ENCODE data around the gene UPK3B.
"Not testable (repeated sequence)": the region's sequence is repeated elsewhere in the genome, so short reads cannot be mapped to it uniquely, and the experiment has no call there.

Gene UPK3B

DNA sequence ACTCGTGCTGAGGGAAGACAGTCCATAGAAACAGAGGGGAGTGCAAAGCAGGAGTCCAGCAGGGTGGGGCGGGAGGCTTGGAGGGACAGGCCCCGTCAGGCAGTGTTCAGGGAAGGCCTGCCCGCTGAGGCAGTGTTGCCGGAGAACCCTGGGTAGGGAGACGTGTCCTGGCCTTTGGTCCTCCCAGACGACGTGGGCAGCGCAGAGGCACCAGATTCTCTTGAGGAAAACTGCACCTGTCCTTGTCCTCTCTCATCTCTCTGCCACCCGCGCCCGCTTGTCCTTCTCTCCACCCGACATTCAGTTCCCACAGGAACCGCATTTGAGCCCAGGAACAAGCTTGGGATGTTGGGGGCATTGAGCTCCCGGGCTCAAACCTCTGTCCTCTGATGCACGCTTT lies 14.6 kb upstream of the UPK3B start:
- not testable (repeated sequence) for DNase-seq

- not testable (repeated sequence) for DNase-seq
Measured at GRCh38 chr7:76497918-76498582, 12.3 kb upstream of the UPK3B start.

DNA sequence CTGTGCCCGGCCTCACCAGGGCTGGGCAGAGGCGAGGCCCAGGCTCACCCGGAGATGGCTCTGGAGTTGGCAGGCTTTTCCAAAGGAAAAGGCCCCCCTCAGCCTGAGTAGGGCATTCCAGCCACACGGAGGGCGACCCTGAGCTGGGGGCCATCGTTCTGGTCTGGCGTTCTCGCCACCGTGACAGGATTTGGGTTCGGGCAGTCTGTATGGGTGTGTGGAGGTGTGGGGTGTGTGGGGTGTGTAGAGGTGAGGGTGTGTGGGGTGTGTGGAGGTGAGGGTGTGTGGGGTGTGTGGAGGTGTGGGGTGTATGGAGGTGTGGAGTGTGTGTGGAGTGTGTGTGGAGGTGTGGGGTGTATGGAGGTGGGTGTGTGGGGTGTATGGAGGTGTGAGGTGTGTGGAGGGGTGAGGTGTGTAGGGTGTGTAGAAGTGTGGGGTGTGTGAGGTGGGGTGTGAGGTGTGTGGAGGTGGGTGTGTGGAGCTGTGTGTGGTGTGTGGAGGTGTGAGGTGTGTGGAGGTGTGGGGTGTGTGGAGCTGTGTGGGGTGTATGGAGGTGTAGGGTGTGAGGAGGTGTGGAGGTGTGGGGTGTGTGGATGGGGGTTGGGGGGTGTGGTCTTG lies 11.7 kb upstream of the UPK3B start:
- not testable (repeated sequence) for DNase-seq

GRCh38 chr7:76499201-76499923 lies 11.0 kb upstream of the UPK3B start:
- DNase-seq: not testable (repeated sequence)

- not testable (repeated sequence) for DNase-seq
Measured at GRCh38 chr7:76499924-76500241, 10.5 kb upstream of the UPK3B start.

- DNase-seq: peak; percentile 5 to 13
Measured at GRCh38 chr7:76502224-76502623, 8.1 kb upstream of the UPK3B start.

GRCh38 chr7:76502836-76503235 lies 7.5 kb upstream of the UPK3B start:
- DNase-seq: peak in 1 of 2 experiments; percentile 2

DNA sequence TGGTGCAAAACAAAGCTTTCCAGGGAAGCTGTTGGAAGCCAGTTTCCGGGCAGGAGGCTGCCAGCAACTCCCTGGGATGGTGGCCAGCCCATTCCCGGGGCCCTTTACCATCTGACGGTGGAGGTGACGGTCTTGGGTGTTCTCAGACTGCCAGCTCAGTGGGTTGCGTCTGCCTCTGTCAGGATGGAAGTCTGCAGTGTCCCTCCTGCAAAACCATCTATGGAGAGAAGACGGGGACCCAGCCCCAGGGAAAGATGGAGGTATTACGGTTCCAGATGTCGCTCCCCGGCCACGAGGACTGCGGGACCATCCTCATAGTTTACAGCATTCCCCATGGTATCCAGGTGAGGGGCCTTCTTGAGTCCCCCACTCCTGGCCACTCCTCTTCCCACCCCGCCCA lies 7.1 kb upstream of the UPK3B start:
- DNase-seq: peak in 1 of 2 experiments; percentile 12

- DNase-seq: peak; percentile 10 to 13
Measured at GRCh38 chr7:76504351-76505167, 5.8 kb upstream of the UPK3B start.

GRCh38 chr7:76505168-76506080 lies 4.9 kb upstream of the UPK3B start:
- DNase-seq: peak in 1 of 2 experiments; percentile 7

- DNase-seq: peak; percentile 11
Measured at GRCh38 chr7:76506081-76506440, 4.3 kb upstream of the UPK3B start.

DNA sequence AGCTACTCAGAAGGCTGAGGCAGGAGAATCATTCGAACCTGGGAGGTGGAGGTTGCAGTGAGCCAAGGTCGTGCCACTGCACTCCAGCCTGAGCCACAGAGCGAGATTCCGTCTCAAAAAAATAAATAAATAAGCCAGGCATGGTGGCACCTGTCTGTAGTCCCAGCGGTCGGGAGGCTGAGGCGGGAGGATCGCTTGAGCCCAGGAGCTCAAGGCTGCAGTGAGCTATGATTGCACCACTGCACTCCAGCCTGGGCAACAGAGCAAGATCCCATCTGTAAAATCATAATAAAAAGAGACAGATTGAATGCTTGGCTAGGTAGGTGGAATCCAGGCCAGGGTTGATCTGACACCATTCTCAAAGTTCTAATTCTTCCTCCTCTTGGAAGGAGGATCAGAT lies 3.7 kb upstream of the UPK3B start:
- DNase-seq: not testable (repeated sequence)

GRCh38 chr7:76507723-76508406 lies 2.5 kb upstream of the UPK3B start:
- peak; percentile 9 to 11 for DNase-seq

DNA sequence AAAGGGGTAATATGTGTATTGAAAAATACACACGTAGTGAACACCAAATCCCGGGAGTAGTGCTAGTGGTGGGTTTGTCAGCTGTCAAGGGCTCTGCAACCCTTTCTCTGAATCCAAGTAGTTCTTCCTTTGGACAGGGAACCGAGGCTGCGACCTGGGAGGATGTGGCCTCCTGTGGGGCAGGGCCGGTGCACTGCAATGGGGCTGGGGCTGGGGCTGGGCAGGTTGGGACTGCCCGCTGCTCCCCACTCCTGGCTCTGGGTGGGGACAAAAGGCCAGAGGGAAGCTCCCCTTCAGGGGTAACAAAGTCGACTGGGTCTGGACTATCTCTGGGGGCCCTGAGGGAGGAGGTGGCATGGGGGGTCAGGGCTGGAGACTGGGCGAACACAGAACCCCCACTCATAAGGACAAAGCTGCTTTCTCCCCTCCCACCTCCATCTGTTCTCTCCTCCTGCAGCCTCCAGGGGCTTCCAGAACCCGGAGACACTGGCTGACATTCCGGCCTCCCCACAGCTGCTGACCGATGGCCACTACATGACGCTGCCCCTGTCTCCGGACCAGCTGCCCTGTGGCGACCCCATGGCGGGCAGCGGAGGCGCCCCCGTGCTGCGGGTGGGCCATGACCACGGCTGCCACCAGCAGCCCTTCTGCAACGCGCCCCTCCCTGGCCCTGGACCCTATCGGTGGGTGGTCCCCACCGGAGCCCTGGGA lies 1.0 kb downstream of the UPK3B start:
- DNase-seq: peak; percentile 10 to 14

GRCh38 chr7:76511911-76512885 lies 1.8 kb downstream of the UPK3B start:
- DNase-seq: peak in 1 of 2 experiments; percentile 4

- peak; percentile 16 to 17 for DNase-seq
Measured at GRCh38 chr7:76512941-76513816, 2.8 kb downstream of the UPK3B start.

DNA sequence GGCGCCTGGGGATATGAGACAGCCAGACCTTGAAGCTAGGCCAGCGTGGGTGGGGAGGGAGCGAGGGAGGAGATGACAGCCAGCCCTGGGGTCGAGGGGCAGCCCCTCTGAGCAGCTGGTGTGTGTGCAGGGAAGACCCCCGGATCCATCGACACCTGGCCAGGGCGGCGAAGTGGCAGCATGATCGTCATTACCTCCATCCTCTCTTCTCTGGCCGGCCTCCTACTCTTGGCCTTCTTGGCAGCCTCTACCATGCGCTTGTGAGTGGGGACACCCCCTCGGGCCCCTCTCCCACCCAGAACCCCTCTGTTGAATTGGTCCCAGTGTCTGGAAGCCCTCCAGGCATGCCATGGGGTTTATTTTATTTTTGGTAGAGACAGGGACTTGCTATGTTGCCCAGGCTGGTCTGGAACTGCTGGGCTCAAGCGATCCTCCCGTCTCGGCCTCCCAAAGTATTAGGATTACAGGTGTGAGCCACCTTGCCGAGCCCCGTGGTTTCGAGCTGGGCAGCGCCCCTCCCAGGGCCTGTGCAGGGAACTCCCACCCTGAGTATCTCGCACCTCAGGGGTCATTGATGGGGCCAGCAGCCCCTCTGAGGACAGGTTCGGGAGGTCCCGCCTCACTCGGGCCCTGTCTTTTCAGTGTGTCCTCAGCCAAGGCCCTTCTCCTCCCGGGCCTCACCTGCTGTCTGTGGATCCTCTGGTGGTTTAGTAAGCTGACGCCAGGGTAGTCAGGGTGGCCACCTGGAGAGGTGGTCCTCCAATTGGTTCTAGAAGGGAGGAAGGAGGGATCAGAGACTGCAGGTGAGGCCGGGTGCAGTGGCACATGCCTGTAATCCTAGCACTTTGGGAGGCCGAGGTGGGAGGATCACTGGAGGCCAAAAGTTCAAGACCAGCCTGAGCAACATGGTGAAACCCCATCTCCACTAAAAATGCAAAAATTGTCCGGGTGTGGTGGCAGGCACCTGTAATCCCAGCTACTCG lies 3.8 kb downstream of the UPK3B start:
- peak; percentile 11 to 14 for DNase-seq
